ENCODE data around the gene VPS72.
A peak's percentile ranks its signal among the peaks of the same experiment; 100 is the strongest.

The VPS72 gene

GRCh38 chr1:151144474-151145303, 45.3 kb downstream of the VPS72 start:
- DNase-seq (ENCODE audit: low spot score) = no peak

- no peak for DNase-seq (ENCODE audit: low spot score)
Measured at GRCh38 chr1:151143986-151144385, 46.0 kb downstream of the VPS72 start.

GRCh38 chr1:151143057-151143435, 47.0 kb downstream of the VPS72 start:
- DNase-seq (ENCODE audit: low spot score) = no peak

- DNase-seq (ENCODE audit: low spot score) = no peak
Measured at GRCh38 chr1:151142411-151143056, 47.5 kb downstream of the VPS72 start.

- DNase-seq (ENCODE audit: low spot score) = no peak
Measured at GRCh38 chr1:151137789-151138188, 52.2 kb downstream of the VPS72 start.

- no peak for DNase-seq (ENCODE audit: low spot score)
Measured at GRCh38 chr1:151135433-151136385, 54.3 kb downstream of the VPS72 start.

- no peak for DNase-seq (ENCODE audit: low spot score)
Measured at GRCh38 chr1:151134991-151135390, 55.0 kb downstream of the VPS72 start.

- no peak for DNase-seq (ENCODE audit: low spot score)
Measured at GRCh38 chr1:151134396-151134795, 55.6 kb downstream of the VPS72 start.

GRCh38 chr1:151133018-151133806, 56.8 kb downstream of the VPS72 start:
- DNase-seq (ENCODE audit: low spot score) = no peak

GRCh38 chr1:151132335-151133017, 57.5 kb downstream of the VPS72 start:
- no peak for DNase-seq (ENCODE audit: low spot score)

- DNase-seq (ENCODE audit: low spot score) = no peak
Measured at GRCh38 chr1:151131701-151132334, 58.2 kb downstream of the VPS72 start.

- peak; percentile 83 for DNase-seq (ENCODE audit: low spot score)
Measured at GRCh38 chr1:151130987-151131586, 58.9 kb downstream of the VPS72 start.

GRCh38 chr1:151128800-151129199, 61.2 kb downstream of the VPS72 start:
- no peak for DNase-seq (ENCODE audit: low spot score)

All from AG08396 (cell line).